IMR-90 (cell line): ENCODE measurements around the gene PALM. TPM values are rescaled to one million over a fixed set of nuclear protein-coding genes. Genes with fewer than 3 reads are reported as not detected.

ENCODE experiments used
- ATAC-seq: fragments of 200-7000 bp; cut with Tn5 transposase; 2 replicates; pipeline ENCODE4 v1.9.1; 2020; ENCODE audit warnings: low read depth, mild to moderate bottlenecking, moderate library complexity
- BruUV-seq: library from RNA; stranded (reverse); fragments of 400-500 nt; replicated peaks from 2 replicates; lab custom pipeline; 2021; lab: Mats Ljungman, UMichigan
- CTCF ChIA-PET: fragments of 300-600 bp; formaldehyde crosslinking; extraction: SDS; loops from one replicate; lab custom pipeline; 2021; ENCODE audit warnings: antibody characterized with exemption; lab: Yijun Ruan, JAX
- POLR2A ChIA-PET: fragments of 300-600 bp; sonication (Branson Sonifier 250); formaldehyde crosslinking; loops from one replicate; lab custom pipeline; 2022; ENCODE audit warnings: antibody characterized with exemption; ENCODE audit not compliant: unreplicated experiment; lab: Charles Lee
- DNase-seq: peaks from one replicate; pipeline ENCODE4 v3.0.0; 2013
- H2AFZ ChIP-seq: replicated peaks from 2 replicates; pipeline ENCODE3; 2013; ENCODE audit warnings: low read length, mild to moderate bottlenecking; ENCODE audit not compliant: poor library complexity
- H2AK5ac ChIP-seq: 2 replicates; pipeline ENCODE4 v1.6.1; 2013; ENCODE audit warnings: low read depth, low read length, inconsistent platforms
- H2AK9ac ChIP-seq: replicated peaks from 2 replicates; pipeline ENCODE3; 2013; ENCODE audit warnings: mild to moderate bottlenecking, low read depth, low read length, moderate library complexity; ENCODE audit not compliant: poor library complexity
- H2BK120ac ChIP-seq: 2 replicates; pipeline ENCODE4 v1.6.1; 2013; ENCODE audit warnings: low read depth, low read length, inconsistent platforms
- H2BK15ac ChIP-seq: 3 replicates; pipeline ENCODE4 v1.6.1; 2013; ENCODE audit warnings: low read depth, low read length, inconsistent platforms
- H2BK20ac ChIP-seq: 2 replicates; pipeline ENCODE4 v1.6.1; 2013; ENCODE audit warnings: low read depth, mild to moderate bottlenecking, inconsistent platforms, low read length, moderate library complexity
- H2BK5ac ChIP-seq: 2 replicates; pipeline ENCODE4 v1.6.1; 2013; ENCODE audit warnings: mild to moderate bottlenecking, low read depth, low read length, inconsistent platforms; ENCODE audit not compliant: poor library complexity, severe bottlenecking
- H3K14ac ChIP-seq: replicated peaks from 2 replicates; pipeline ENCODE4 v1.6.1; 2013; ENCODE audit warnings: low read depth, low read length, inconsistent platforms
- H3K18ac ChIP-seq: 2 replicates; pipeline ENCODE4 v1.6.1; 2013; ENCODE audit warnings: low read depth, low read length, control low read depth
- H3K23ac ChIP-seq: 2 replicates; pipeline ENCODE4 v1.6.1; 2013; ENCODE audit warnings: low read depth, low read length, inconsistent platforms
- H3K27ac ChIP-seq: 2 replicates; pipeline ENCODE4 v1.5.1; 2013; ENCODE audit warnings: mild to moderate bottlenecking, control low read depth, low read length; ENCODE audit not compliant: insufficient read depth
- H3K27me3 ChIP-seq: 2 replicates; pipeline ENCODE4 v1.6.1; 2013; ENCODE audit warnings: low read length; ENCODE audit not compliant: control insufficient read depth, insufficient read depth
- H3K36me3 ChIP-seq: 2 replicates; pipeline ENCODE4 v1.6.1; 2013; ENCODE audit warnings: low read length, mixed read lengths; ENCODE audit not compliant: control insufficient read depth, insufficient read depth
- H3K4ac ChIP-seq: 2 replicates; pipeline ENCODE4 v1.6.1; 2013; ENCODE audit warnings: low read depth, low read length, inconsistent platforms
- H3K4me1 ChIP-seq: 2 replicates; pipeline ENCODE4 v1.6.1; 2013; ENCODE audit warnings: low read length, mixed read lengths; ENCODE audit not compliant: control insufficient read depth, insufficient read depth
- H3K4me2 ChIP-seq: 2 replicates; pipeline ENCODE4 v1.6.1; 2013; ENCODE audit warnings: low read depth, mild to moderate bottlenecking, control low read depth, low read length, moderate library complexity
- H3K4me3 ChIP-seq: 2 replicates; pipeline ENCODE4 v1.5.1; 2013; ENCODE audit warnings: low read depth, mild to moderate bottlenecking, control low read depth, low read length, moderate library complexity; ENCODE audit not compliant: insufficient read depth
- H3K56ac ChIP-seq: 2 replicates; pipeline ENCODE4 v1.6.1; 2013; ENCODE audit warnings: low read length, inconsistent platforms; ENCODE audit not compliant: insufficient read depth; ENCODE audit errors: extremely low read depth
- H3K79me1 ChIP-seq, 2 experiments: 2 replicates each; pipeline ENCODE4 v1.6.1; 2013; ENCODE audit warnings: low read length in 2 of 2, inconsistent platforms in 1 of 2, low read depth in 1 of 2
- H3K9ac ChIP-seq: 2 replicates; pipeline ENCODE4 v1.6.1; 2013; ENCODE audit warnings: low read depth, low read length, control low read depth
- H3K9me1 ChIP-seq: 2 replicates; pipeline ENCODE4 v1.6.1; 2013; ENCODE audit warnings: low read length, inconsistent platforms; ENCODE audit not compliant: insufficient read depth
- H3K9me3 ChIP-seq: 2 replicates; pipeline ENCODE4 v1.6.1; 2013; ENCODE audit warnings: low read length; ENCODE audit not compliant: control insufficient read depth, insufficient read depth
- H4K20me1 ChIP-seq: 2 replicates; pipeline ENCODE4 v1.6.1; 2013; ENCODE audit warnings: low read length, inconsistent platforms; ENCODE audit not compliant: insufficient read depth
- H4K5ac ChIP-seq: 2 replicates; pipeline ENCODE4 v1.6.1; 2013; ENCODE audit warnings: mild to moderate bottlenecking, low read depth, low read length, control low read depth
- H4K8ac ChIP-seq, 2 experiments: 2 replicates each; pipeline ENCODE4 v1.6.1; 2013; ENCODE audit warnings: low read depth in 2 of 2, low read length in 2 of 2, control low read depth in 1 of 2, inconsistent platforms in 1 of 2
- H4K91ac ChIP-seq: 2 replicates; pipeline ENCODE4 v1.6.1; 2013; ENCODE audit warnings: low read depth, low read length, inconsistent platforms; ENCODE audit not compliant: insufficient read depth
- CEBPB ChIP-seq: IDR thresholded peaks from 2 replicates; pipeline ENCODE4 v1.6.1; 2012; ENCODE audit warnings: low read depth, low read length, improper control_type of control experiment
- CHD1 ChIP-seq: IDR thresholded peaks from 2 replicates; pipeline ENCODE4 v1.6.1; 2012; ENCODE audit warnings: low read depth, low read length, improper control_type of control experiment
- MAFK ChIP-seq: IDR thresholded peaks from 2 replicates; pipeline ENCODE4 v1.6.1; 2012; ENCODE audit warnings: low read depth, low read length, improper control_type of control experiment
- MAZ ChIP-seq: IDR thresholded peaks from 2 replicates; pipeline ENCODE4 v1.6.1; 2012; ENCODE audit warnings: low read depth, mild to moderate bottlenecking, low read length, improper control_type of control experiment, moderate library complexity, borderline replicate concordance
- MXI1 ChIP-seq: IDR thresholded peaks from 2 replicates; pipeline ENCODE4 v1.6.1; 2012; ENCODE audit warnings: low read depth, mild to moderate bottlenecking, low read length, moderate library complexity, borderline replicate concordance
- NFE2L2 ChIP-seq: fragments of 150-350 bp; IDR thresholded peaks from 2 replicates; pipeline ENCODE4 v1.6.1; 2016; ENCODE audit warnings: low read depth, mild to moderate bottlenecking, low read length
- POLR2A ChIP-seq: IDR thresholded peaks from 2 replicates; pipeline ENCODE4 v1.6.1; 2012; ENCODE audit warnings: mild to moderate bottlenecking, low read depth, low read length
- RAD21 ChIP-seq: IDR thresholded peaks from 2 replicates; pipeline ENCODE4 v1.6.1; 2012; ENCODE audit warnings: low read length, improper control_type of control experiment
- USF2 ChIP-seq: fragments of 150-350 bp; IDR thresholded peaks from 2 replicates; pipeline ENCODE4 v1.6.1; 2017; ENCODE audit warnings: mild to moderate bottlenecking, antibody characterized with exemption, low read length, low read depth
- WGBS, 2 experiments: methylation state at CpG; one replicate each; pipeline versions ENCODE4 v1.1.5 to v1.1.7; 2013; ENCODE audit warnings: missing lambda C conversion rate in 2 of 2; ENCODE audit not compliant: insufficient read length in 1 of 2; ENCODE audit errors: extremely low coverage in 2 of 2; 5-methylcytosine and 5-hydroxymethylcytosine counted together
- dilution Hi-C: fragments of 300-500 bp; cut with HindIII; formaldehyde crosslinking; loops from one replicate; pipeline ENCODE4 v1.14.3; 2018; ENCODE audit warnings: low sequenced_read_pairs; ENCODE audit not compliant: unreplicated experiment
- in situ Hi-C: fragments of 300-500 bp; cut with MboI; formaldehyde crosslinking; loops from 3 replicates; pipeline ENCODE4 v1.14.3; 2019; ENCODE audit warnings: low sequenced_read_pairs, inconsistent platforms, mixed read lengths
- intact Hi-C: fragments of 100-400 bp; cut with micrococcal nuclease; formaldehyde crosslinking; loops from 2 replicates; pipeline ENCODE4 v1.10.0; 2022
- polyA plus RNA-seq, 3 experiments: library from polyadenylated mRNA; depleted of rRNA; stranded (reverse); fragments of >200 nt; gene quantifications; 2 replicates each; pipeline ENCODE4 v1.2.3, GENCODE V29; 2012; ENCODE audit warnings: low replicate concordance in 1 of 3
- total RNA-seq: library from RNA; depleted of rRNA; stranded (reverse); fragments of >200 nt; gene quantifications from 2 replicates; pipeline ENCODE4 v1.2.3, GENCODE V29; 2012

The PALM gene
- total and polyA plus RNA-seq, 2 of the 4 experiments (the other 2 are of a cell fraction) = 2.2 to 7.4 TPM

GRCh38 chr19:736125-736524 lies 27.4 kb downstream of the PALM start:
- Histone ChIP-seq H4K8ac (no peak overlapping the region), H2AFZ (no peak overlapping the region), H2BK5ac (no peak overlapping the region), H3K18ac (no peak overlapping the region), H3K36me3 (peaks cover 6% of the 10 kb centered on the region), H2BK20ac (no peak overlapping the region), H3K9ac (no peak overlapping the region), H2AK9ac (no peak overlapping the region), H2BK15ac (no peak overlapping the region), H3K4me1 (no peaks in the 10 kb centered on the region), H4K20me1 (no peaks in the 10 kb centered on the region), H2BK120ac (no peak overlapping the region), H3K27ac (no peak overlapping the region), H3K56ac (no peak overlapping the region), H2AK5ac (no peak overlapping the region), H3K23ac (no peak overlapping the region), H3K14ac (no peak overlapping the region), H3K4me3 (no peak overlapping the region), H3K4ac (no peak overlapping the region), H3K4me2 (no peak overlapping the region), H4K91ac (no peak overlapping the region), H3K79me1 (no peaks in the 10 kb centered on the region), H3K9me3 (no peaks in the 10 kb centered on the region), H4K5ac (no peak overlapping the region), H3K9me1 (no peaks in the 10 kb centered on the region), H3K27me3 (no peaks in the 10 kb centered on the region)
- ChIA-PET CTCF (no interaction called here), POLR2A (no interaction called here)
- no peak for ATAC-seq
- 92% methylated on average over 25 of the region's 32 CpGs; no CpG with 5 or more reads in 1 of the 2 experiments for WGBS, 2 experiments
- in situ Hi-C loops = no loop called here
- intact Hi-C loops = no loop called here
- dilution Hi-C loops = no loop called here
- TF ChIP-seq MXI1 (no peak), USF2 (no peak), NFE2L2 (no peak), MAFK (no peak), RAD21 (no peak), POLR2A (no peak), CHD1 (no peak), MAZ (no peak), CEBPB (no peak)
- no peak for DNase-seq
- no TSS peak for BruUV-seq
